ENCODE data around the gene GLB1L.
A peak's percentile ranks its signal among the peaks of the same experiment; 100 is the strongest.

Gene GLB1L

GRCh38 chr2:219280651-219281050, 35.4 kb upstream of the GLB1L start:
- Histone ChIP-seq H3K27ac (ENCODE audit: insufficient read depth, low read depth, low read length, poor library complexity, severe bottlenecking) (no peak overlapping the region), H3K4me3 (ENCODE audit: insufficient read depth, low read depth, low read length) (no peak overlapping the region), H3K36me3 (ENCODE audit: control insufficient read depth, insufficient read depth, low read length) (peaks cover 4% of the 10 kb centered on the region), H3K27me3 (ENCODE audit: control insufficient read depth, insufficient read depth, low read length, poor library complexity, severe bottlenecking) (no peaks in the 10 kb centered on the region), H3K9me3 (ENCODE audit: control insufficient read depth, low read length) (no peaks in the 10 kb centered on the region), H3K4me1 (ENCODE audit: control insufficient read depth, insufficient read depth, low read length) (peaks cover 15% of the 10 kb centered on the region)
- WGBS, 2 experiments = 94 to 97% methylated on average over 4 of the region's 4 CpGs

- Histone ChIP-seq H3K27ac (ENCODE audit: insufficient read depth, low read depth, low read length, poor library complexity, severe bottlenecking) (no peak overlapping the region), H3K4me1 (ENCODE audit: control insufficient read depth, insufficient read depth, low read length) (peaks cover 15% of the 10 kb centered on the region), H3K9me3 (ENCODE audit: control insufficient read depth, low read length) (no peaks in the 10 kb centered on the region), H3K4me3 (ENCODE audit: insufficient read depth, low read depth, low read length) (peak overlapping the region; percentile 51), H3K27me3 (ENCODE audit: control insufficient read depth, insufficient read depth, low read length, poor library complexity, severe bottlenecking) (no peaks in the 10 kb centered on the region), H3K36me3 (ENCODE audit: control insufficient read depth, insufficient read depth, low read length) (peaks cover 4% of the 10 kb centered on the region)
- WGBS, 2 experiments = 52 to 57% methylated on average over 12 of the region's 12 CpGs
Observed at GRCh38 chr2:219279916-219280516, 34.8 kb upstream of the GLB1L start.

DNA sequence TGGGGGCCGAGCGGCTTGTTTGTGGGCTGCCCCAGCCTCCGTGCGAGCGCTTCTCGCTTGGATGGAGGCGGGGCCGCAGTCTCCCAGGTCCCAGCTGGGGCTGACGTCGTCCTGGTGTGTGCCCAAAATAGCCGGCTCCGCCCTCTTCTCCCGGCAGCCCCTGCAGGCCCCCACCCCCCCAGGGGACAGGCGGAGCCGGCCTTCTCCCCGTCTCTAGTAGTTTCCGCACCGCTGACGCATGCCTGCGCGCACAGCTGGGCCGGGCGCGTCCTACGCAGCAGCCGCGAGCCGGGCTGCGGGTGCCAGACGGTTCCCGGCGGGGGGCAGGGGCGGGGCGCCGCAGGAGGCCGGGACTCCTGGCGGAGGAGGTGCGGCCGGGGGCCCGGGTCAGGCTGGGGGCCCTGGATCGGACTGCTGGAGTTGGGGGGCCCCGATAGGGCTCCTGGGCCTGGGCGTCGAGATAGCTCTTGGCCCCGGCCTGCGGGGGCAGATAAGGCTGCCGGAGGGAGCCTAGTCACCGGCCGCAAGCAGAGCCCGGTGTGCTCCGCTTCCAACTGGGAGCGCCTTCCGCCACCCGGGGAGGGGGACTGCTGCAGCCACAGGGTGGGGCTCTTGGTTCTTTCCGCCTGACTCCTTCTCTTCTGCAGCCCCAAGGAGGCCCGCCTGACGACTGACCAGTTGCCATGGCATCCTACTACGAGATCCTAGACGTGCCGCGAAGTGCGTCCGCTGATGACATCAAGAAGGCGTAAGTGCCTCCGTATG, 34.1 kb upstream of the GLB1L start, which contains the start of gene DNAJB2:
TSS of gene DNAJB2 (plus strand) at position 216 of the 765 bp plus-strand sequence. CDS start at position 684, 468 bp downstream.
- Histone ChIP-seq H3K4me1 (ENCODE audit: control insufficient read depth, insufficient read depth, low read length) (peaks cover 15% of the 10 kb centered on the region), H3K27me3 (ENCODE audit: control insufficient read depth, insufficient read depth, low read length, poor library complexity, severe bottlenecking) (no peaks in the 10 kb centered on the region), H3K9me3 (ENCODE audit: control insufficient read depth, low read length) (no peaks in the 10 kb centered on the region), H3K27ac (ENCODE audit: insufficient read depth, low read depth, low read length, poor library complexity, severe bottlenecking) (peak within 1 kb of the TSS; percentile 79), H3K4me3 (ENCODE audit: insufficient read depth, low read depth, low read length) (peak within 1 kb of the TSS; percentile 51), H3K36me3 (ENCODE audit: control insufficient read depth, insufficient read depth, low read length) (peaks cover 4% of the 10 kb centered on the region)
- 1% methylated on average over 65 of the region's 65 CpGs for WGBS, 2 experiments

DNA sequence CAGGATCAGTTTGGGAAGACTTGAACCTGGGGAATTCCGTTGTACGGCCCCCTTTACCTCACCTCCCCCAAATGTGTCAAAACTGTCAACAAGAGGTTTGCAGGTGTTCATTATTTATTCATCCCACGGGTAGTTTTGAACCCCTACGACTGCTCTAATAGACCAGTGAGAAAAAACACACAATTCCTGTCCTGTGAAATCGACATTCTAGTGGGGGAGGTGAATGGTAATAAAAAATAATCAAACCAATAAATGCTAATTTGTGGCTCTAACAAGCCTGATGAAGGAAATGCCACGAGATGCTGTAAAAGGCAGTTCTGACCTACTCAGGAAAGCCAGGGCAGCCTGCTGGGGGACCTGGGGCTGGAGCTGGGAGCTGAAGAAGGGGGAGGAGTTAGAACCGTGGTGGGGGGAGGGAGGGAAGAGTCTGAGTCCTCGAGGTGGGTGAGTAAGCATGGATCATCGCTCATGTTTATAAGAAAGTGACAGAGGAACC, 33.5 kb upstream of the GLB1L start:
- peak overlapping the region; percentile 56 for H3K27ac ChIP-seq (ENCODE audit: insufficient read depth, low read depth, low read length, poor library complexity, severe bottlenecking)
- no peaks in the 10 kb centered on the region for H3K9me3 ChIP-seq (ENCODE audit: control insufficient read depth, low read length)
- H3K27me3 ChIP-seq (ENCODE audit: control insufficient read depth, insufficient read depth, low read length, poor library complexity, severe bottlenecking) = no peaks in the 10 kb centered on the region
- peaks cover 4% of the 10 kb centered on the region for H3K36me3 ChIP-seq (ENCODE audit: control insufficient read depth, insufficient read depth, low read length)
- H3K4me3 ChIP-seq (ENCODE audit: insufficient read depth, low read depth, low read length) = peak overlapping the region; percentile 51
- H3K4me1 ChIP-seq (ENCODE audit: control insufficient read depth, insufficient read depth, low read length) = peaks cover 15% of the 10 kb centered on the region
- WGBS, 2 experiments = 23 to 25% methylated on average over 7 to 9 of the region's 9 CpGs

GRCh38 chr2:219277703-219278654, 32.7 kb upstream of the GLB1L start:
- WGBS, 2 experiments = 37% methylated on average over 25 of the region's 25 CpGs
- H3K4me3 ChIP-seq (ENCODE audit: insufficient read depth, low read depth, low read length) = no peak overlapping the region
- peaks cover 15% of the 10 kb centered on the region for H3K4me1 ChIP-seq (ENCODE audit: control insufficient read depth, insufficient read depth, low read length)
- no peak overlapping the region for H3K27ac ChIP-seq (ENCODE audit: insufficient read depth, low read depth, low read length, poor library complexity, severe bottlenecking)
- H3K9me3 ChIP-seq (ENCODE audit: control insufficient read depth, low read length) = no peaks in the 10 kb centered on the region
- peaks cover 4% of the 10 kb centered on the region for H3K36me3 ChIP-seq (ENCODE audit: control insufficient read depth, insufficient read depth, low read length)
- H3K27me3 ChIP-seq (ENCODE audit: control insufficient read depth, insufficient read depth, low read length, poor library complexity, severe bottlenecking) = no peaks in the 10 kb centered on the region

- 46 to 56% methylated on average over 6 of the region's 6 CpGs for WGBS, 2 experiments
- H3K36me3 ChIP-seq (ENCODE audit: control insufficient read depth, insufficient read depth, low read length) = no peaks in the 10 kb centered on the region
- H3K4me3 ChIP-seq (ENCODE audit: insufficient read depth, low read depth, low read length) = no peak overlapping the region
- no peaks in the 10 kb centered on the region for H3K9me3 ChIP-seq (ENCODE audit: control insufficient read depth, low read length)
- no peak overlapping the region for H3K27ac ChIP-seq (ENCODE audit: insufficient read depth, low read depth, low read length, poor library complexity, severe bottlenecking)
- H3K4me1 ChIP-seq (ENCODE audit: control insufficient read depth, insufficient read depth, low read length) = peaks cover 12% of the 10 kb centered on the region
- peaks cover 5% of the 10 kb centered on the region for H3K27me3 ChIP-seq (ENCODE audit: control insufficient read depth, insufficient read depth, low read length, poor library complexity, severe bottlenecking)
Observed at GRCh38 chr2:219274361-219274921, 29.2 kb upstream of the GLB1L start.

GRCh38 chr2:219273937-219274336, 28.7 kb upstream of the GLB1L start:
- Histone ChIP-seq H3K27me3 (ENCODE audit: control insufficient read depth, insufficient read depth, low read length, poor library complexity, severe bottlenecking) (peaks cover 5% of the 10 kb centered on the region), H3K4me3 (ENCODE audit: insufficient read depth, low read depth, low read length) (no peak overlapping the region), H3K36me3 (ENCODE audit: control insufficient read depth, insufficient read depth, low read length) (no peaks in the 10 kb centered on the region), H3K9me3 (ENCODE audit: control insufficient read depth, low read length) (no peaks in the 10 kb centered on the region), H3K27ac (ENCODE audit: insufficient read depth, low read depth, low read length, poor library complexity, severe bottlenecking) (no peak overlapping the region), H3K4me1 (ENCODE audit: control insufficient read depth, insufficient read depth, low read length) (peaks cover 12% of the 10 kb centered on the region)
- WGBS, 2 experiments = 91% methylated on average over 3 of the region's 3 CpGs

GRCh38 chr2:219272995-219273394, 27.8 kb upstream of the GLB1L start:
- Histone ChIP-seq H3K4me3 (ENCODE audit: insufficient read depth, low read depth, low read length) (no peak overlapping the region), H3K36me3 (ENCODE audit: control insufficient read depth, insufficient read depth, low read length) (no peaks in the 10 kb centered on the region), H3K27ac (ENCODE audit: insufficient read depth, low read depth, low read length, poor library complexity, severe bottlenecking) (no peak overlapping the region), H3K9me3 (ENCODE audit: control insufficient read depth, low read length) (no peaks in the 10 kb centered on the region), H3K27me3 (ENCODE audit: control insufficient read depth, insufficient read depth, low read length, poor library complexity, severe bottlenecking) (peaks cover 5% of the 10 kb centered on the region), H3K4me1 (ENCODE audit: control insufficient read depth, insufficient read depth, low read length) (peaks cover 3% of the 10 kb centered on the region)
- WGBS, 2 experiments = 76 to 86% methylated on average over 2 of the region's 2 CpGs

DNA sequence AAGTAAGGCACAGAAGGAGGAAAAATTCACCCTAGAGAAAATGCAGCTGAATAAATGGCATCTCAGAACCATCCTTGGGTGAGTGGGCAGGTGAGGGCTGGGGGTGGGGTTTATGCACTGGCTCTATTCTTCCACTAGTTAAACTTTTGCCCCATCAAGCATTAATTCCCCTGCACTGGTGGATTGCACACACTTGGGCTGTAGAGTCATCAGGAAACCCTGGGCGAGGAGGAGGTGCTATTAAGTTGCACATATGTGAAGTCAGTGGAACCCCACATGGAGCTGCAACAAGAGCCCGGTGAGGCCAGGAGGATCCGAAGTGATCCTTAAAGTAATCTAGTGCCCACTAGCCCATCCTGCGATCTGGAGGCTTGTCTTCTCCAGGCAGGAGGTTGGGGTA, 27.1 kb upstream of the GLB1L start:
- 90 to 91% methylated on average over 4 of the region's 4 CpGs for WGBS, 2 experiments
- Histone ChIP-seq H3K27ac (ENCODE audit: insufficient read depth, low read depth, low read length, poor library complexity, severe bottlenecking) (no peak overlapping the region), H3K4me1 (ENCODE audit: control insufficient read depth, insufficient read depth, low read length) (no peaks in the 10 kb centered on the region), H3K36me3 (ENCODE audit: control insufficient read depth, insufficient read depth, low read length) (no peaks in the 10 kb centered on the region), H3K27me3 (ENCODE audit: control insufficient read depth, insufficient read depth, low read length, poor library complexity, severe bottlenecking) (peaks cover 5% of the 10 kb centered on the region), H3K4me3 (ENCODE audit: insufficient read depth, low read depth, low read length) (no peak overlapping the region), H3K9me3 (ENCODE audit: control insufficient read depth, low read length) (no peaks in the 10 kb centered on the region)
